HCT116 (cell line): ENCODE data around the gene TAF9B. TPM values are rescaled to one million over a fixed set of nuclear protein-coding genes. Genes with fewer than 3 reads are reported as not detected.

ENCODE experiments used
- ATAC-seq: fragments of 200-7000 bp; cut with Tn5 transposase; 2 replicates; pipeline ENCODE4 v1.9.1; 2020; ENCODE audit warnings: mild to moderate bottlenecking, moderate library complexity
- BruUV-seq: library from RNA; stranded (reverse); fragments of 400-500 nt; replicated peaks from 2 replicates; lab custom pipeline; 2021; lab: Mats Ljungman, UMichigan
- CTCF ChIA-PET: fragments of 300-600 bp; sonication (Branson Sonifier 250); formaldehyde crosslinking; loops from one replicate; lab custom pipeline; 2021; ENCODE audit warnings: antibody characterized with exemption; lab: Charles Lee
- POLR2A ChIA-PET: fragments of 300-600, 350-600 bp; sonication (Branson Sonifier 250); formaldehyde crosslinking; loops from one replicate; lab custom pipeline; 2021; ENCODE audit warnings: antibody characterized with exemption; lab: Charles Lee
- RAD21 ChIA-PET, 2 experiments: fragments of 300-600 bp; sonication (Branson Sonifier 250); formaldehyde crosslinking; loops; one replicate each; lab custom pipeline; 2023; ENCODE audit warnings: low total read pairs in 2 of 2; ENCODE audit not compliant: uncharacterized antibody in 2 of 2, unreplicated experiment in 2 of 2, low non-redundant PET in 1 of 2; lab: Charles Lee
- DNase-seq: peaks from one replicate; pipeline ENCODE4 v3.0.0-alpha.2; 2010; ENCODE audit warnings: low read depth, low spot score
- H2AFZ ChIP-seq: fragments of 200-600 bp; shearing (Covaris generic), sonication (generic); 2 replicates; pipeline ENCODE4 v1.6.1; 2017; ENCODE audit warnings: low read depth, mixed run types, mixed read lengths, antibody characterized with exemption, low read length; ENCODE audit not compliant: poor library complexity, severe bottlenecking
- H3K27ac ChIP-seq: 2 replicates; pipeline ENCODE4 v1.5.1; 2012; ENCODE audit warnings: low read depth, low read length
- H3K27me3 ChIP-seq: fragments of 200-600 bp; sonication (generic); 2 replicates; pipeline ENCODE4 v1.6.1; 2016; ENCODE audit warnings: mixed run types, low read length, mixed read lengths; ENCODE audit not compliant: insufficient read depth
- H3K36me3 ChIP-seq, 2 experiments: fragments of 200-500 bp in 1 of 2; fragments of 200-600 bp in 1 of 2; sonication (Bioruptor generic) in 1 of 2; sonication (generic) in 1 of 2; 2 replicates each; pipeline versions ENCODE4 v1.5.1 to v1.6.1; 2014 to 2016; ENCODE audit warnings: low read length in 2 of 2, inconsistent platforms in 1 of 2, mixed read lengths in 1 of 2, mixed run types in 1 of 2; ENCODE audit not compliant: insufficient read depth in 2 of 2, control insufficient read depth in 1 of 2
- H3K4me1 ChIP-seq, 2 experiments: fragments of 200-600 bp in 1 of 2; sonication (generic) in 1 of 2; 2 replicates each; pipeline versions ENCODE4 v1.5.1 to v1.6.1; 2012 to 2017; ENCODE audit warnings: low read length in 2 of 2, inconsistent platforms in 1 of 2, mild to moderate bottlenecking in 1 of 2, mixed read lengths in 1 of 2, mixed run types in 1 of 2, moderate library complexity in 1 of 2; ENCODE audit not compliant: insufficient read depth in 2 of 2, control insufficient read depth in 1 of 2
- H3K4me2 ChIP-seq: fragments of 200-600 bp; sonication (generic); 2 replicates; pipeline ENCODE4 v1.6.1; 2017; ENCODE audit warnings: mixed run types, low read length, mixed read lengths
- H3K4me3 ChIP-seq, 2 experiments: fragments of 200-600 bp in 1 of 2; sonication (generic) in 1 of 2; replicated peaks in 1 of 2; 2 replicates each; pipeline ENCODE4 v1.5.1; 2011 to 2016; ENCODE audit warnings: low read length in 2 of 2, control low read depth in 1 of 2, low read depth in 1 of 2, mild to moderate bottlenecking in 1 of 2, mixed read lengths in 1 of 2, mixed run types in 1 of 2
- H3K79me2 ChIP-seq: fragments of 200-600 bp; sonication (generic); 2 replicates; pipeline ENCODE4 v1.6.1; 2017; ENCODE audit warnings: mild to moderate bottlenecking, mixed run types, low read length, moderate library complexity, mixed read lengths; ENCODE audit not compliant: insufficient read depth
- H3K9ac ChIP-seq: fragments of 200-600 bp; sonication (generic); 2 replicates; pipeline ENCODE4 v1.6.1; 2016; ENCODE audit warnings: low read length, mixed read lengths
- H3K9me2 ChIP-seq: fragments of 200-600 bp; sonication (generic), shearing (Covaris generic); 2 replicates; pipeline ENCODE4 v1.6.1; 2017; ENCODE audit warnings: mixed run types, mild to moderate bottlenecking, moderate library complexity; ENCODE audit not compliant: insufficient read depth
- H3K9me3 ChIP-seq, 2 experiments: fragments of 200-500 bp in 1 of 2; fragments of 200-600 bp in 1 of 2; sonication (Bioruptor generic) in 1 of 2; sonication (generic) in 1 of 2; 2 replicates each; pipeline ENCODE4 v1.6.1; 2014 to 2017; ENCODE audit warnings: low read length in 2 of 2, mixed read lengths in 2 of 2, inconsistent platforms in 1 of 2, low read depth in 1 of 2, mild to moderate bottlenecking in 1 of 2, mixed run types in 1 of 2, moderate library complexity in 1 of 2; ENCODE audit not compliant: control insufficient read depth in 1 of 2, insufficient read depth in 1 of 2
- H4K20me1 ChIP-seq: fragments of 200-600 bp; sonication (generic), shearing (Covaris generic); 2 replicates; pipeline ENCODE4 v1.6.1; 2017; ENCODE audit warnings: mixed run types, mild to moderate bottlenecking, moderate library complexity; ENCODE audit not compliant: insufficient read depth
- POLR2A ChIP-seq: IDR thresholded peaks from 2 replicates; pipeline ENCODE4 v1.7.0; 2011; ENCODE audit warnings: borderline replicate concordance; ENCODE audit not compliant: insufficient read depth, insufficient read length; ENCODE audit errors: extremely low read depth
- POLR2AphosphoS5 ChIP-seq: IDR thresholded peaks from 2 replicates; pipeline ENCODE4 v1.6.1; 2011; ENCODE audit warnings: mild to moderate bottlenecking, low read depth, low read length, moderate library complexity
- TCF7L2 ChIP-seq: IDR thresholded peaks from 2 replicates; pipeline ENCODE4 v1.7.0; 2011; ENCODE audit warnings: borderline replicate concordance, inconsistent platforms; ENCODE audit not compliant: insufficient read depth, insufficient read length; ENCODE audit errors: extremely low read depth
- YY1 ChIP-seq: IDR thresholded peaks from 2 replicates; pipeline ENCODE4 v1.6.1; 2011; ENCODE audit warnings: low read length, low read depth, moderate library complexity, mild to moderate bottlenecking; ENCODE audit not compliant: insufficient replicate concordance; ENCODE audit errors: extremely low read depth
- ZFX ChIP-seq: fragments of 450-650 bp; IDR thresholded peaks from 2 replicates; pipeline ENCODE4 v1.6.1; 2017
- intact Hi-C: fragments of 100-400 bp; cut with micrococcal nuclease; formaldehyde crosslinking; loops from 2 replicates; pipeline ENCODE4 v1.10.0; 2022
- total RNA-seq: library from RNA; stranded (reverse); gene quantifications from one replicate; pipeline ENCODE4 v1.2.1, GENCODE V29; 2021; ENCODE audit not compliant: unreplicated experiment
- TF ChIP-seq, protein P1 (sequence below): IDR thresholded peaks from 2 replicates; pipeline ENCODE4 v1.6.1; 2011; ENCODE audit warnings: mild to moderate bottlenecking, low read length, moderate library complexity; ENCODE audit not compliant: insufficient replicate concordance; ENCODE audit errors: extremely low read depth

The TAF9B gene
- total RNA-seq, 1 experiment from 2014 or later, result 16.2 TPM

DNA sequence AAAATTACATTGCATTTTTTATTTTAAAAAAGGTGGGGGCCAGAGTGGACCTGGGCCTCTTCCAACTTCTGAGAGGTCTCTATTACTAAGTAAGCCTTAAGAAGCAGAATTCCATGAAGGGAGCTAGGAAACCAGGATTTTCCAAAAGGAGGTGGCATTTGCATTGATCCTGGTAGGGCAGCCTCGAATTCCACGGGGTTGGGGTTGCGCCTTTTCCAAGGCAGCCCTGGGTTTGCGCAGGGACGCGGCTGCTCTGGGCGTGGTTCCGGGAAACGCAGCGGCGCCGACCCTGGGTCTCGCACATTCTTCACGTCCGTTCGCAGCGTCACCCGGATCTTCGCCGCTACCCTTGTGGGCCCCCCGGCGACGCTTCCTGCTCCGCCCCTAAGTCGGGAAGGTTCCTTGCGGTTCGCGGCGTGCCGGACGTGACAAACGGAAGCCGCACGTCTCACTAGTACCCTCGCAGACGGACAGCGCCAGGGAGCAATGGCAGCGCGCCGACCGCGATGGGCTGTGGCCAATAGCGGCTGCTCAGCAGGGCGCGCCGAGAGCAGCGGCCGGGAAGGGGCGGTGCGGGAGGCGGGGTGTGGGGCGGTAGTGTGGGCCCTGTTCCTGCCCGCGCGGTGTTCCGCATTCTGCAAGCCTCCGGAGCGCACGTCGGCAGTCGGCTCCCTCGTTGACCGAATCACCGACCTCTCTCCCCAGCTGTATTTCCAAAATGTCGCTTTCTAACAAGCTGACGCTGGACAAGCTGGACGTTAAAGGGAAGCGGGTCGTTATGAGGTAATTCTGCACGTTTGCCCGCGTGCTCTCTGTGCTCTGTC, 35.6 kb downstream of the TAF9B start, which contains the start of gene PGK1:
Gene PGK1, plus strand, starts transcription at position 626 of the 824 bp plus-strand sequence. Its CDS starts 93 bp downstream, at position 719.
- peak within 1 kb of the TSS; percentile 90 to 91 for H3K4me3 ChIP-seq
- H3K9me2 ChIP-seq, result no peaks in the 10 kb centered on the region
- peaks cover 8 to 35% of the 10 kb centered on the region in 2 experiments; a peak in 3 of 4 replicates for H3K4me1 ChIP-seq
- no peaks in the 10 kb centered on the region for H3K27me3 ChIP-seq
- H3K9me3 ChIP-seq, result no peaks in the 10 kb centered on the region
- peak; percentile 97 for ATAC-seq
- intact Hi-C loops, result loop anchor here (5.0 kb wide), 1 partner anchor 207 kb away; the partner anchor contains the start of genes COX7B and MAGT1
- peak within 1 kb of the TSS; percentile 97 for H3K9ac ChIP-seq
- peaks cover 21% of the 10 kb centered on the region for H4K20me1 ChIP-seq
- peak; percentile 89 for DNase-seq
- TF ChIP-seq POLR2AphosphoS5, result peak; percentile 81
- TF ChIP-seq, protein P1, sequence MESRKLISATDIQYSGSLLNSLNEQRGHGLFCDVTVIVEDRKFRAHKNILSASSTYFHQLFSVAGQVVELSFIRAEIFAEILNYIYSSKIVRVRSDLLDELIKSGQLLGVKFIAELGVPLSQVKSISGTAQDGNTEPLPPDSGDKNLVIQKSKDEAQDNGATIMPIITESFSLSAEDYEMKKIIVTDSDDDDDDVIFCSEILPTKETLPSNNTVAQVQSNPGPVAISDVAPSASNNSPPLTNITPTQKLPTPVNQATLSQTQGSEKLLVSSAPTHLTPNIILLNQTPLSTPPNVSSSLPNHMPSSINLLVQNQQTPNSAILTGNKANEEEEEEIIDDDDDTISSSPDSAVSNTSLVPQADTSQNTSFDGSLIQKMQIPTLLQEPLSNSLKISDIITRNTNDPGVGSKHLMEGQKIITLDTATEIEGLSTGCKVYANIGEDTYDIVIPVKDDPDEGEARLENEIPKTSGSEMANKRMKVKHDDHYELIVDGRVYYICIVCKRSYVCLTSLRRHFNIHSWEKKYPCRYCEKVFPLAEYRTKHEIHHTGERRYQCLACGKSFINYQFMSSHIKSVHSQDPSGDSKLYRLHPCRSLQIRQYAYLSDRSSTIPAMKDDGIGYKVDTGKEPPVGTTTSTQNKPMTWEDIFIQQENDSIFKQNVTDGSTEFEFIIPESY, result no peak
- TF ChIP-seq POLR2A, result peak; percentile 45
- TF ChIP-seq TCF7L2, result peak; percentile 36
- no peak for TF ChIP-seq ZFX
- TF ChIP-seq YY1, result peak; percentile 6
- peak within 1 kb of the TSS; percentile 82 for H3K4me2 ChIP-seq
- POLR2A ChIA-PET, result interaction anchor here (1.1 kb wide), 1 partner anchor 16 kb away, joined by 3 read pairs; no protein-coding TSS in a partner anchor
- no TSS peak for BruUV-seq
- peaks cover 8 to 16% of the 10 kb centered on the region in 2 experiments; a peak in 3 of 4 replicates for H3K36me3 ChIP-seq
- CTCF ChIA-PET, result no interaction called here
- H3K79me2 ChIP-seq, result peaks cover 48% of the 10 kb centered on the region
- RAD21 ChIA-PET, result no interaction called here
- peak within 1 kb of the TSS; percentile 88 for H3K27ac ChIP-seq
- peak within 1 kb of the TSS; percentile 35 for H2AFZ ChIP-seq
